Suprapubic skin (tissue), 4 donors: ENCODE data around the gene AFF2.

ENCODE experiments used
- CTCF ChIP-seq, 2 donors: fragments of 200-600 bp in 1 of 2; fragments of 450-650 bp in 1 of 2; sonication (generic) in 1 of 2; IDR thresholded peaks; one replicate each; pipeline ENCODE4 v1.5.1; 2016 to 2019; ENCODE audit warnings: antibody characterized with exemption in 2 of 2, mild to moderate bottlenecking in 1 of 2, moderate library complexity in 1 of 2
- EP300 ChIP-seq: sonication (generic); formaldehyde crosslinking; IDR thresholded peaks from one replicate; pipeline ENCODE4 v1.6.1; 2017; ENCODE audit warnings: antibody characterized with exemption
- POLR2AphosphoS5 ChIP-seq, 3 donors: sonication (generic); formaldehyde crosslinking; IDR thresholded peaks; one replicate each; pipeline ENCODE4 v1.6.1; 2017; ENCODE audit warnings: antibody characterized with exemption in 3 of 3

GRCh38 chrX:148836741-148837140 is 336.3 kb downstream of the AFF2 start:
- TF ChIP-seq CTCF (IDR thresholded peaks at IDR 0.05) (no peak), POLR2AphosphoS5 (IDR thresholded peaks at IDR 0.05) (no peak), EP300 (no peak)
